Esophagus squamous epithelium (tissue), 5 donors: ENCODE data around the gene SERPING1. TPM values are rescaled to one million over a fixed set of nuclear protein-coding genes. Genes with fewer than 3 reads are reported as not detected.

Experiments used
- DNase-seq: peaks from one replicate; lab custom pipeline; 2025; lab: John Stamatoyannopoulos, UW
- H3K27ac ChIP-seq, 4 donors: fragments of 200-600 bp; sonication (generic); one replicate each; pipeline ENCODE4 v1.5.1; 2016 to 2019; ENCODE audit warnings: mild to moderate bottlenecking in 1 of 4
- H3K27me3 ChIP-seq, 4 donors: fragments of 200-600 bp; sonication (generic); 1 replicate in 3 of 4; 2 replicates in 1 of 4; pipeline versions ENCODE4 v1.5.1 to v1.6.0; 2017 to 2021; ENCODE audit warnings: antibody characterized with exemption in 1 of 4
- H3K36me3 ChIP-seq, 3 donors: fragments of 200-600 bp; sonication (generic); one replicate each; pipeline ENCODE4 v1.5.1; 2016 to 2019
- H3K4me1 ChIP-seq, 3 donors: fragments of 200-600 bp; sonication (generic); one replicate each; pipeline ENCODE4 v1.5.1; 2017 to 2019
- H3K4me3 ChIP-seq, 4 donors: fragments of 200-600 bp; sonication (generic); 1 replicate in 3 of 4; 2 replicates in 1 of 4; pipeline ENCODE4 v1.5.1; 2016 to 2019; ENCODE audit warnings: mild to moderate bottlenecking in 2 of 4, moderate library complexity in 1 of 4
- H3K9me3 ChIP-seq, 3 donors: fragments of 200-600 bp; sonication (generic); one replicate each; pipeline ENCODE4 v1.5.1; 2016 to 2019
- CTCF ChIP-seq, 6 experiments: fragments of 450-650 bp in 4 of 6; fragments of 200-600 bp in 2 of 6; sonication (generic) in 2 of 6; IDR thresholded peaks; one replicate each; pipeline ENCODE4 v1.5.1; 2016 to 2019; ENCODE audit warnings: antibody characterized with exemption in 6 of 6, mild to moderate bottlenecking in 4 of 6, moderate library complexity in 4 of 6
- POLR2A ChIP-seq, 4 donors: fragments of 450-650 bp; IDR thresholded peaks; one replicate each; pipeline ENCODE4 v1.6.1; 2017; ENCODE audit warnings: antibody characterized with exemption in 4 of 4, mild to moderate bottlenecking in 4 of 4, moderate library complexity in 3 of 4
- WGBS, 2 donors: methylation state at CpG; one replicate each; pipeline ENCODE4 v1.1.5; 2018; 5-methylcytosine and 5-hydroxymethylcytosine counted together
- intact Hi-C: fragments of 100-400 bp; cut with DNase I; formaldehyde crosslinking; loops from one replicate; pipeline ENCODE4 v1.15.0; 2022
- total RNA-seq, 4 donors: library from RNA; depleted of rRNA; stranded (reverse); fragments of >200 nt; gene quantifications; one replicate each; pipeline ENCODE4 v1.1.0, GENCODE V29; 2016
- donor health status: DM: yes; HTN: yes; CAD: no.

Gene SERPING1
- total RNA-seq, 4 donors from 2014 or later = 9.6 to 376 (median 78.4) TPM

- Histone ChIP-seq H3K4me3 (peak overlapping the region; percentile 50 to 90 (median 63)), H3K27ac (peak overlapping the region in 2 of 4 donors; percentile 9 to 90), H3K27me3 (peaks cover 0 to 5% (median 0%) of the 10 kb centered on the region in 4 donors), H3K4me1 (peaks cover 12 to 45% (median 22%) of the 10 kb centered on the region in 3 donors), H3K36me3 (no peaks in the 10 kb centered on the region), H3K9me3 (no peaks in the 10 kb centered on the region)
- no peak for DNase-seq
- TF ChIP-seq CTCF (IDR thresholded peaks at IDR 0.05) (no peak), POLR2A (IDR thresholded peaks at IDR 0.05) (no peak)
- intact Hi-C loops = loop anchor here (5.0 to 10.0 kb wide), 2 partner anchors 72 to 295 kb away; partner anchors contain the start of gene UBE2L6
- 14 to 33% methylated on average over 1 to 3 of the region's 15 CpGs for WGBS, 2 donors
Observed at GRCh38 chr11:57639321-57640067, 42.0 kb downstream of the SERPING1 start.

- intact Hi-C loops = loop anchor here (5.0 kb wide), 1 partner anchor 73 kb away; the partner anchor contains the start of gene UBE2L6
- Histone ChIP-seq H3K9me3 (no peaks in the 10 kb centered on the region), H3K27ac (peak overlapping the region in 2 of 4 donors; percentile 9 to 90), H3K4me1 (peaks cover 18 to 53% (median 28%) of the 10 kb centered on the region in 3 donors), H3K36me3 (no peaks in the 10 kb centered on the region), H3K27me3 (peaks cover 0 to 5% (median 0%) of the 10 kb centered on the region in 4 donors), H3K4me3 (peak overlapping the region in 2 of 4 donors; percentile 72 to 90)
- DNase-seq = no peak
- WGBS, 2 donors = 50 to 66% methylated on average over 2 to 4 of the region's 9 CpGs
- TF ChIP-seq POLR2A (IDR thresholded peaks at IDR 0.05) (no peak), CTCF (IDR thresholded peaks at IDR 0.05) (no peak)
Observed at GRCh38 chr11:57640068-57640800, 42.7 kb downstream of the SERPING1 start.

GRCh38 chr11:57641011-57641807 lies 43.7 kb downstream of the SERPING1 start:
- H3K4me1 ChIP-seq = peaks cover 26 to 63% (median 31%) of the 10 kb centered on the region in 3 donors
- no peaks in the 10 kb centered on the region for H3K36me3 ChIP-seq
- 52 to 55% methylated on average over 6 to 7 of the region's 7 CpGs for WGBS, 2 donors
- DNase-seq = no peak
- TF ChIP-seq CTCF (IDR thresholded peaks at IDR 0.05) = peak; percentile 21 to 68 (median 52)
- TF ChIP-seq POLR2A (IDR thresholded peaks at IDR 0.05) = no peak
- no peak overlapping the region for H3K27ac ChIP-seq
- no peaks in the 10 kb centered on the region for H3K9me3 ChIP-seq
- H3K4me3 ChIP-seq = no peak overlapping the region
- peaks cover 0 to 13% (median 0%) of the 10 kb centered on the region in 4 donors for H3K27me3 ChIP-seq
- intact Hi-C loops = loop anchor here (5.0 kb wide), 1 partner anchor 74 kb away; the partner anchor contains the start of gene UBE2L6

- no peak for DNase-seq
- Histone ChIP-seq H3K27ac (no peak overlapping the region), H3K4me1 (peaks cover 29 to 72% (median 49%) of the 10 kb centered on the region in 3 donors), H3K36me3 (no peaks in the 10 kb centered on the region), H3K4me3 (no peak overlapping the region), H3K27me3 (peaks cover 7 to 34% (median 11%) of the 10 kb centered on the region in 4 donors), H3K9me3 (no peaks in the 10 kb centered on the region)
- TF ChIP-seq CTCF (IDR thresholded peaks at IDR 0.05) (no peak), POLR2A (IDR thresholded peaks at IDR 0.05) (no peak)
- 63 to 77% methylated on average over 3 of the region's 3 CpGs for WGBS, 2 donors
- intact Hi-C loops = loop anchor here (5.0 kb wide), 1 partner anchor 77 kb away; the partner anchor contains the start of gene UBE2L6
Observed at GRCh38 chr11:57643802-57644201, 46.3 kb downstream of the SERPING1 start.
